NCI-H510A (cell line): ENCODE data around the gene LPP.
"Not testable (repeated sequence)": the region's sequence is repeated elsewhere in the genome, so short reads cannot be mapped to it uniquely, and the experiment has no call there.

ENCODE experiments used
- DNase-seq: peaks from one replicate; lab custom pipeline; 2025; lab: John Stamatoyannopoulos, UW

The LPP gene

DNA sequence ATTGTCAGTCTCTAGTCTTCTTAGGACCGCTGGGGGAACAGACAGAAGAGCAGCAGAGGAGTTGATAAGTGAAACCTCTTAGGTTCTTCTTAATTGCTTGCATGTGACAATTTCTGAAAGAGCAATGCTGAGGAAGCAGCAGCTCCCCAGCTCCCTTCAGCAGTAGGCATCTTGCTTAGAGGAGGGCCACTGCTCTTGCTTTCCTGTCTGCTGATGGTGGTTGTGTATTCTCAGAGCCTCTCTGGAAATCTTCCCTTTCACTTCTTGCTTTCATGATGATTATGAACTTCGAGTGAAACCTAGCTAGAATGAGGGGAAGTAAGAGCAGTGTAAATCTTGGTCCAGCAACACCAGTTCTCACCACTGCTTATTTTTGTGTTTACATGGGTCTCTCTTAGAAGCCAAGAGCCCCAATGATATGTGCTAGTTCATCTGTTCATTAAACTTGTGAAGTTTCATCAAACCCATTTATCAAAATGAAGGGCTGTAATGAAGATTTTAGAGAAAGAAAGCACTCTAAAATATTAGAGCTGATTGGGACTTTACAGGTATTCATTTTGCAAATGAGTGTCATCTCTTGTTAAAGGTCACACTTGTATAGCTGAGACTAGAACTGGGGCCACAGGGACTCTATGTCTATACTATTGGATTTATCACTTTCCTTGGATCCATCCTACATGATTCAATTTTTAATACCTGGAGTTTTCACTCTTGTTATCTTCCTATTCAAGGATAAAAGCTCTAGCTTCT, 246.7 kb downstream of the LPP start:
- DNase-seq = no peak

DNA sequence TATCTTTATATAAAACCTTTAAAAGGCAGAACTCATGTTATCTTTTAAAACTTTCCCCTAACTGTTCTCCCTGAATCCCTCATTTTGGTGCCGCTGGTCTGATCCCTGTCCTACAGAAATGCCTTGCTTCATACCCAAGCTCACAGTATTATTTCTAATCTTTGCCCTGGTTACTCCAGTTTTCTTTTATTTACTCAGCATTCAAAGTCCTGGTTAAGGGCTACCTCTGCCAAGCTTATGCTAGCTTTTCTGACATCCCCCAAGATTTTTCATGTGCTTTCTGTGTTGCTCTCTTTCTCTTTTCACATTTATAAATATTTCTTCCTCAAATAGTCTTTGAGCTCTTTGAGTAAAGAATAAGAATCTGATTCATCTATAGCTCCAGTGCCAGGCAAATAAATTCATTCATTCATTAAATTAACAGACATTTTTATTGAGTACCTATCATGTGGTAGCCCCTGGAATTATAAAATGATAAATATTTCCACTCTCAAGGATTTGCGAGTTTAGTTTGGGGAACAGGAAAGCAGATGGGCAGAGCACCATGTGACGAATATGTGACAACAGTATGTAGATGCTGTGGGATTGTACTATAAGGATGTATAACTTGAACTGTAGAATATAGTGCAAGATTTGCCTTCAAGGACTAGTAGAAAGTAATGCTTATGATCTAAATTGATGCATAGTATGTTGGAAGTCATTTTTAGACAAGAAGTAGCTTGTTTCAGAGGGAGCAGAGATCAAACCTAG, 247.5 kb downstream of the LPP start:
- DNase-seq = no peak

- no peak for DNase-seq
These were observed 248.3 kb downstream of the LPP start for GRCh38 chr3:188402229-188402628.

DNA sequence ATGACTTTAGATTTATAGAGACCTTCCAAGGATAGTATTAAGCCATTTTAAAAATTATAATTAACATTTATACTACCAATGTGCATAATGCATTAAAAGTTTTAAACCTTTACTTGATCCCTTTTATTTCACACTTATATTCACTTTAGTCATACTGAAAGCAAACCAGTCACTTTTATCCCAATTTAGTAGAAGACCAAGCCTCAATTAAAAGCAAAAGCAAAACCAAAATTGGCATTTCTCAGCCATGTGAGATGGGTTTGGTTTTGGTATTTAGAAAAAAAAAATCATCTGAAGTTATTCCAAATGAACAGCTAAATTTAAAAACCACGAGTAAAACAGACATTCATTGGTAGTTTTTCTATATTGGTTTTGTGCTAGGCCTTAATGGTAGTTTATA, 249.4 kb downstream of the LPP start:
- DNase-seq = no peak

GRCh38 chr3:188404124-188404523, 250.2 kb downstream of the LPP start:
- DNase-seq = peak; percentile 23

DNA sequence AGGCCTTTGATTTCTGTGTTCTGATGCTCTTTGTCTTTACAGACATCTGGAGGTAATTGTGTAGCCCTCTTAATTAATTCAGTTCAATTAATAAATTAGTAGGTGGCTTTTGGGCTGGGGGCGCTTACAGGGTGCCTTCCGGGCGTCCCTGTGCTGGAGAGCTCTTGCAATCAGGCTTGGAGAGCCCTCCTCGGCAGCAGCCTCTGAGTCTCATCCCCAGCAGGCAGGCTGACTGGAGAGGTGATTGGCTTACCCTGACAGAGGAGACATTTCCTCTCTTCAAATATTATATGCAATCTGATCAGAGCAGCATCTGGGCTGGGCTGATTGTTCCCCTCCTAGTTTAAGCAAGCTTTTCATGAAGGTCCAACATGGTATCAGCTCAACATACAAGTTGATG, 250.7 kb downstream of the LPP start:
- peak; percentile 26 for DNase-seq

DNA sequence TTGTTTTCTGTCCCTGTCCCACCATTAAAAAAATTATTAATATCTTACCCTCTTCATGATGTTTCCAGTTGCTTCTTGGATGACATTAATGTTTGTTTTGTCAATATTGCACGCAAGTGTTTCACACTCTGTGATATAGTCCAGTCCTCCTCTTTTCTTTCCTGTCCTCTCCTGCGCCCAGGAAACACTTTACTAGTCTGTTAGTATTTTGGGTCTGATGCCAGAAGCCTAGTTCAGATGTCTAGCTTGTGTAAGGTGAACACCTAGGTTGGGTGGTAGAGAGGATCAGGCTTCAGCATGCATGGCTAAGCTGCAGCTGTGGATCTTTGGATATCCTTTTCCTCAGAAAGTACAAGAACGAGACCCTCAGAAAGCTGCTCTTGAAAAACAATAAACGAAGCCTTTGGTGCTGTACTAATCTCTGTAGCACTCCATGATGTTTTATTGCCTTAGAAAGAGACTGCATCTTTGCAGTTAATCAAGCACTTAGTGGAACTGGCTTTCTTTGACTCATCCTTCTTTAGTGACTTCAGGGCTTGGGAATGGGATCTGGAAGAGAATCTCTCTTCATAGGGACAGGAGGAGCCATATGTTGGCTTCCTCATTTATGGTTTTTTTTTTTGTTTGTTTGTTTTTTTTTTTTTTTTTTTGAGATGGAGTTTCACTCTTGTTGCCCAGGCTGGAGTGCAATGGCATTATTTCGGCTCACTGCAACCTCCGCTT, 253.4 kb downstream of the LPP start:
- DNase-seq = no peak

GRCh38 chr3:188408831-188409230, 254.9 kb downstream of the LPP start:
- no peak for DNase-seq

GRCh38 chr3:188411750-188412149, 257.8 kb downstream of the LPP start:
- no peak for DNase-seq

DNA sequence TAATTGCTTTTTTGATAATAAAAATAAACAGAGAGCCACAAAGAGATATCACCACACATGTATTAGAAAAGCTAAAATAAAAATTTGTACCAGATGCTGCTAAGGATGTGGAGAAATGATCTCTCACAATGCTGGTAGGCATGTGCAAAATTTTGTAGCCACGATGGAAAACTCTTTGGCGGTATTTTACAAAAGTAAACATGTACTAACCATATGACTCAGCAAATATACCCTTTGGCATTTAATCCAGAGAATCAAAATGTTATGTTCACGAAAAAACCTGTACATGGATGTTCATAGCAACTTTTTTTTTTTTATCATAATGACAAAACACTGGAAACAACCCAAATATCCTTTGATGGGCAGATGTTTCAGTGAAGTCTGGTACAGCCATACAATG, 261.2 kb downstream of the LPP start:
- no peak for DNase-seq

- DNase-seq = no peak
These were observed 262.1 kb downstream of the LPP start for GRCh38 chr3:188416041-188416440.

DNA sequence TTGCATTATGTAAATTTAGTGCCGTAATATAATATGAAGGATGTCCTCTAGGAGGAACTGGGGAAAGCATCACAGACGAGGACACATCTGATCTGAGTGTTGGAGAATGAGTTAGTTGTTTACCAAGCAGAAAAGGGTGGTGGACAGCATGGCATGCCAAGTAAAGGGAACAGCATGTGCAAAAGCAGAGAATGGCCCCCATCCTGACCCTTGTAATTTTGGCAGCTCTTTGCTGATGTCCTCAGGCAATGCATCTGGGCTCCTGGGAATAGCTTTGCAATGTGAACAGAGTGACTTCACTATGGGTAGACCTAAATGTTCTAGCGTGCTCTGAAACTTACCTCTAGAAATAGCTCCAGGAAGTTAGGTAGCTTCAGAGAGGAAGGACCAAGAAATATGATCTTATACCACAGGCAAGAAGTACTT, 263.3 kb downstream of the LPP start:
- DNase-seq = no peak

DNA sequence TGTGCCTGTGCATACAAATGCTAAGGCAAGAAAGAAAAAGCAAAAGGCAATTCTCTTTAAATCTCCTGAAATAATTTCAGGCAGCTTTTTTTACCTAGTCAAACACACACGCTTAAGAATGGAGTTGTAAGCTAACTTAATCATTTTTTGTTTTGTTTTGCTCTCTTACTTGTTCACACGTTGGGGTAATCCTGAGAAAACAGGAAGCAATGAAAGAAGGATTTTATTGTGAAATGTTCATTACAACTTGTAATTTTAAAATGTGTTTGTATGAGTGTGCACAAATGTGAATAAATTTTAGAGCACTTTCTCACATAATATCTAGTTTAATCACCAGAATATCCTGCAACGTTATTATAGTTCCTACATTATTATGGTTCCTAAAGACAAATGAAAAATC, 263.8 kb downstream of the LPP start:
- no peak for DNase-seq

DNA sequence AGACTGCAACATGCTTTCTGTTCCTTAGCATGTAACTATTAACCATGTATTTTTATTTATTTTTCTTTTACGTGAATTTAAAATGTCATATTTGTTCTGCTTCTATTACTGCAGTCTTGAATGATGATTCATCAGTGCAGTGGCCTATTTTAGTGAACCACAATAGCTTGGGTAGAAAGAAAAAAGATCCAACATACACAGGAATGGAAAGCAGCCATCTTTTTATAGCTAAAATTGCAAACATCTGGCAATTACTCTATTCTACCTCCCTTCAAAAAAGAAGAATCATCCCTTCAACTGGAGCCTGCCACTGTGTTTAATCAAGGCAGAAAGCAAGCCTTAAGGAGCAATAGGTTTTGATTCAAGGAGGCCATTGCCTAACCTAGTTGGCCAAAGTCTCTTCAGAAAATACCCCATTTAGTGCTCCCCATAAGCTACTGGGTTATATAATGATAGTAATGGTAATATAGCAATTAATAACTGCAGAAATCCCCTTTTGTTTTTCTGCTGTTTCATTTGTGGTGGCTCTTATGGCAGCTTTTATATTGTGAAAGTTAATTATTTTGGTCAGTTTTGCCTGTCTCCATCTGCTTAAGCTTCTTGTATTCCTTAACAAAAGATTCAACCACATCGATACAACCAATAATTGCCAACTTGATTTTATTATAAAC, 267.3 kb downstream of the LPP start:
- no peak for DNase-seq

GRCh38 chr3:188421836-188422540, 268.0 kb downstream of the LPP start:
- DNase-seq = no peak

- DNase-seq = not testable (repeated sequence)
These were observed 274.0 kb downstream of the LPP start for GRCh38 chr3:188427981-188428380.

GRCh38 chr3:188431040-188431439, 277.1 kb downstream of the LPP start:
- DNase-seq = no peak

DNA sequence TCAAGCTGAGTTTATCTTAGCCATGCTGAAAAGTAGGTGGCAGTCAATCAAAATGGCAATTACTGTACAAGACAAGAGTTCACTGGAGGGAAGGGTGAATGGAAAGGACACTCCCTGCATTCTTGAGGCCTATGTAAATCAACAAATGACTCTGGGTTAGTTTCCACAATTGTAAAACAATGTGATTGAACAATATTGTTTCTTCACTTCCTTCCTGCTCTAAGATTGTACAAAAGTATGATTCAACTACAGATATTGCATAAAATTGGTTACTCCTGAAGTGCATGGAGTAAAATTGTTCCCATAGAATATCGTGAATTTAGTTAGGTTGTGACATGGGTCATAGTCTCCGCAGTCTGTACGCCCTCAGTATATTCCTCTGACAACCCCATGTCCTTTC, 277.6 kb downstream of the LPP start:
- no peak for DNase-seq

DNA sequence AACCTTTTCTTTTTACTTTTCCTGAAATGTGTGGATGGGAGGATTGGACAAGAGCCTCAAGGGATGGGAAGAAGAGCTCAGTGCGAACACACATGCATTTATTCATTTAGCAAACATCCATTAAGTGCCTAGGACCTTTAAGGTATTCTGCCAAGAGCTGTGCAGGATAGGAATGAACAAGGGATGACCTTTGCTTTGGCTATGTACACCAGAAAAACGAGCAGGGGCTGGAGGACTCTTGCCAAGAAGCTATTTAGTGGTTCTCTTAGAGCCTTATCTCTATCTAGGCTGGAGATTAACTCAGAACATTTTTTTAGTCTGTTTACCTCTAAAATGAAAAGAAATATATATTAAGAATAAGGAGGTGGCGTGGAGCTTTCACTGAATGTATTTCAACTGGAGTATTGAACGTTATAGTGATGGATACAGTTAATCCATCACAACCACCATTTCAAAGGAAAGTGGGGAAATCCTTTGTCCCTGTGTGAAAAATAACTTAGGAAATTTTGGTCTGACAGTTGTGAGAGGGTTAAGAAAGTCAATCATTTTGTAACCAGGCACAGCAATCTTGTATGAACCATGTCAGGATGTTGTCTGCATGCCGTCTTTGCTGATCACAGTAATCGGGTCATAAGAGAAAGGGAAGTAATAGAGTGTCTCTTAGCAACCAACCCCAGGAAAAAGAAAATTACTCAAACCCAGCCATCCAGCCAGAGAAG, 279.0 kb downstream of the LPP start:
- no peak for DNase-seq

- DNase-seq = no peak
These were observed 279.7 kb downstream of the LPP start for GRCh38 chr3:188433521-188434150.

GRCh38 chr3:188434594-188434993, 280.6 kb downstream of the LPP start:
- DNase-seq = no peak
